ENCODE results near the gene LRRC59. TPM values are rescaled to one million over a fixed set of nuclear protein-coding genes. Genes with fewer than 3 reads are reported as not detected.

The LRRC59 gene
- total RNA-seq, 1 experiment from 2014 or later = 106 TPM

DNA sequence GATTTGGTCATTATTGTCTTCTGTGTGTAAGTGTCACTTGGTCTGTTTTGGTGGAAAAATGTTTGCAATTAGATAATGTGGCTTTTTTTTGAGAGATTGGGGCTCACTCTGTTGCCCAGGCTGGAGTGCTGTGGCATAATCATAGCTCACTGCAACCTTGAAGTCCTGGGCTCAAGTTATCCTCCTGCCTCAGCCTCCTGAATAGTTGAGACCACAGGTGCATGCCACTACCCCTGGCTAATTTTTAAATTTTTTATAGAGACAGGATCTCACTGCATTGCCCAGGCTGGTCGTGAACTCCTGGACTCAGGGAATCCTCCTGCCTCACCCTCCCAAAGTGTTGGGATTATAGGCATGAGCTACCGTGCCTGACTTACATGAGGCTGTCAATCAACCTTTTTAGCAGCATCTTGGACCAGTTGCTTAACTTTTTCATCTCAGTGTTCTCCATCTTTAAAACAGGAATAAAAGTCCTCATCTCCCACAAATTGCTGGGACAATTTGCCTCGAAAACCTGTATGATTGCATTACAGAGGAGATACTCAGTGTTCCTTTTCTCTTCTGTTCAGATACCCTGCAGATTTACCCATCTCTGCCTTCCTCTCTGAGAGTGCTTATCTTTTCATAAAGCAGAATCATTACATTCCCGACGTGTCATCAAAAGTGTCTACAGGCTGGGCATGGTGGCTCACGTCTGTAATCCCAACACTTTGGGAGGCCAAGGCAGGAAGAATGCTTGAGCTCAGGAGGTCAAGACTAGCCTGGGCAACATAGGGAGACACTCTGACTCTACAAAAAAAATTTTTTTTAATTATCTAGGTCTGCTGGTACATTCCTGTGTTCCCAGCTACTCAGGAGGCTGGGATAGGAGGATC, 47.8 kb upstream of the LRRC59 start:
- Histone ChIP-seq H4K5ac (ENCODE audit: insufficient read length, low read depth, low read length) (no peak overlapping the region), H3K56ac (ENCODE audit: insufficient read length, low read depth, low read length) (no peak overlapping the region), H3K4me1 (ENCODE audit: insufficient read depth, low read length) (no peaks in the 10 kb centered on the region), H2BK12ac (ENCODE audit: insufficient read length, low read depth, low read length) (no peak overlapping the region), H2BK120ac (ENCODE audit: low read depth, low read length, poor library complexity, severe bottlenecking) (no peak overlapping the region), H4K20me1 (ENCODE audit: control insufficient read depth, insufficient read depth, insufficient read length) (no peaks in the 10 kb centered on the region), H3K18ac (ENCODE audit: insufficient read length, low read depth, low read length) (no peak overlapping the region), H3K27ac (ENCODE audit: insufficient read length, low read depth, low read length) (no peak overlapping the region), H3K23ac (ENCODE audit: insufficient read length, low read depth, low read length) (no peak overlapping the region), H3K9me3 (ENCODE audit: control insufficient read depth, low read depth, low read length) (no peaks in the 10 kb centered on the region), H3K23me2 (ENCODE audit: insufficient read length, low read depth, low read length, poor library complexity, severe bottlenecking) (no peaks in the 10 kb centered on the region), H4K8ac (replicated peaks; ENCODE audit: insufficient read length, low read depth, low read length) (no peak overlapping the region), H2BK15ac (ENCODE audit: low read depth, low read length) (no peak overlapping the region), H2AFZ (ENCODE audit: low read length) (no peak overlapping the region), H2BK20ac (ENCODE audit: low read depth, low read length, poor library complexity, severe bottlenecking) (no peak overlapping the region), H3K4me2 (ENCODE audit: insufficient read depth, insufficient read length, low read length) (no peak overlapping the region), H4K91ac (ENCODE audit: insufficient read length, low read depth, low read length) (no peak overlapping the region), H3K4ac (ENCODE audit: low read depth, low read length) (no peak overlapping the region), H3K79me1 (ENCODE audit: insufficient read depth, low read depth, low read length, poor library complexity, severe bottlenecking) (no peaks in the 10 kb centered on the region), H3K79me2 (ENCODE audit: insufficient read depth, low read length) (no peaks in the 10 kb centered on the region), H3T11ph (ENCODE audit: low read length) (no peak overlapping the region), H2BK5ac (ENCODE audit: insufficient read length, low read length) (no peak overlapping the region), H3K27me3 (ENCODE audit: insufficient read depth, low read length) (no peaks in the 10 kb centered on the region), H3K9ac (ENCODE audit: extremely low read depth, insufficient read length, low read length) (no peak overlapping the region), H2AK5ac (ENCODE audit: insufficient read length, low read length) (no peak overlapping the region), H3K14ac (ENCODE audit: insufficient read depth, low read length) (no peak overlapping the region)
- TF ChIP-seq, protein P1, sequence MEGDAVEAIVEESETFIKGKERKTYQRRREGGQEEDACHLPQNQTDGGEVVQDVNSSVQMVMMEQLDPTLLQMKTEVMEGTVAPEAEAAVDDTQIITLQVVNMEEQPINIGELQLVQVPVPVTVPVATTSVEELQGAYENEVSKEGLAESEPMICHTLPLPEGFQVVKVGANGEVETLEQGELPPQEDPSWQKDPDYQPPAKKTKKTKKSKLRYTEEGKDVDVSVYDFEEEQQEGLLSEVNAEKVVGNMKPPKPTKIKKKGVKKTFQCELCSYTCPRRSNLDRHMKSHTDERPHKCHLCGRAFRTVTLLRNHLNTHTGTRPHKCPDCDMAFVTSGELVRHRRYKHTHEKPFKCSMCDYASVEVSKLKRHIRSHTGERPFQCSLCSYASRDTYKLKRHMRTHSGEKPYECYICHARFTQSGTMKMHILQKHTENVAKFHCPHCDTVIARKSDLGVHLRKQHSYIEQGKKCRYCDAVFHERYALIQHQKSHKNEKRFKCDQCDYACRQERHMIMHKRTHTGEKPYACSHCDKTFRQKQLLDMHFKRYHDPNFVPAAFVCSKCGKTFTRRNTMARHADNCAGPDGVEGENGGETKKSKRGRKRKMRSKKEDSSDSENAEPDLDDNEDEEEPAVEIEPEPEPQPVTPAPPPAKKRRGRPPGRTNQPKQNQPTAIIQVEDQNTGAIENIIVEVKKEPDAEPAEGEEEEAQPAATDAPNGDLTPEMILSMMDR (conservative IDR thresholded peaks at IDR 0.05) = no peak
- no peaks in the 10 kb centered on the region for H3K36me3 Mint-ChIP-seq (ENCODE audit: insufficient read depth in 1 of 3, low read depth in 3 of 3)
- H3K4me3 Mint-ChIP-seq = no peak overlapping the region
- H3K27ac Mint-ChIP-seq = no peak overlapping the region
- H3K4me1 Mint-ChIP-seq = peaks cover 11 to 12% of the 10 kb centered on the region in 2 experiments
- no CpG with 5 or more reads among the region's 6 CpGs for WGBS (ENCODE audit: extremely low coverage, insufficient read length, low lambda C conversion rate)
- no peak for DNase-seq
- H3K9me3 Mint-ChIP-seq = no peaks in the 10 kb centered on the region
- H3K27me3 Mint-ChIP-seq (ENCODE audit: low read depth) = no peaks in the 10 kb centered on the region
